T-helper 17 cell (primary cell): ENCODE data around the gene UGT1A4. TPM values are rescaled to one million over a fixed set of nuclear protein-coding genes. Genes with fewer than 3 reads are reported as not detected.

Source experiments
- ATAC-seq: fragments of 150-1000 bp; cut with Tn5 transposase; 2 replicates; pipeline ENCODE4 v1.10.0; 2021; ENCODE audit warnings: mild to moderate bottlenecking, moderate library complexity
- DNase-seq, 3 donors: peaks; one replicate each; pipeline versions ENCODE4 v3.0.0 to v3.0.0-alpha.2; 2020 to 2021
- H3K9me3 ChIP-seq: one replicate; pipeline ENCODE4 v1.7.0; 2013; ENCODE audit warnings: low read length, mild to moderate bottlenecking; ENCODE audit not compliant: control insufficient read depth, poor library complexity, severe bottlenecking
- H3K27ac Mint-ChIP-seq: one replicate; pipeline ENCODE4 v1.8.0; 2022; ENCODE audit warnings: mild to moderate bottlenecking, moderate library complexity, mixed read lengths
- H3K27me3 Mint-ChIP-seq: one replicate; pipeline ENCODE4 v1.8.0; 2022; ENCODE audit warnings: mixed read lengths
- H3K36me3 Mint-ChIP-seq: one replicate; pipeline ENCODE4 v1.8.0; 2022; ENCODE audit warnings: low read depth, mixed read lengths
- H3K4me1 Mint-ChIP-seq: one replicate; pipeline ENCODE4 v1.8.0; 2022; ENCODE audit warnings: mild to moderate bottlenecking, mixed read lengths
- H3K4me3 Mint-ChIP-seq: one replicate; pipeline ENCODE4 v1.8.0; 2022; ENCODE audit warnings: mild to moderate bottlenecking, moderate library complexity, mixed read lengths
- total RNA-seq, 4 donors: library from RNA in 2 of 4; stranded (reverse) in 2 of 4; gene quantifications; one replicate each; pipeline ENCODE4 v1.2.3 and lab custom pipeline; 2022 to 2026

UGT1A4 gene
- total RNA-seq, 2 donors from 2014 or later: not detected

DNA sequence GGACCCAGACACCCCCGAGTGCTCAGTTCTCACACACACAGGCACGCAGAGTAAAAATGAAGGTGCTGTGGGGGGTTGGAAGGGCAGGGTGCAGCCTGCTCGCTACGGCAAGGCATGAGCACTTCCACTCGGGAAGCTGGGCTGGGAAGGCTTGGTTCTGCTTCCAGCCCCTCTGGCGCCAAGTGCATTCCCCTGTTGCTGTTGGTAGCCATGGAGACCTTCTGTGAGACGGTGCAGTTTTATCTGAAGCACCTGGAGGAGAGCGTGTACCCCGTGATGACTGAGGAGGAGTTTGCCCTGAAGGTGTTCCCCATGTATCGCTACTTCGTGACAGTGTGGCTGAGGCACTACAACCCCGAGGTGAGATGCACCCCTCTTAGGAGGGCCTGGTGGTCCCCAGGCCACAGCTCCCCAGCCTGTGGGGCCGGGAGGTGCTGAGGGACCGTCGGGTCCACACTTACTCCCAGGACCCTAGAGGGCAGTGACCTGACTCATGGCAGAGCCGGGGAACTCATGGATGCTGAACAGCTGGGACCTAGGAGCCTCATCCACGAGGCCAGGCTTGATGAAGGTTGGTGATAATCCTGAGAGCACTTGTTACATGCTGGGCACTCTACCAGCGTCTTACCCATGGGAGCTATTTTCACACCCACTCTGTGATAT is 75.1 kb downstream of the UGT1A4 start:
- H3K9me3 ChIP-seq: no peaks in the 10 kb centered on the region
- Mint-ChIP-seq H3K27me3 (peaks cover 13% of the 10 kb centered on the region), H3K4me1 (peaks cover 4% of the 10 kb centered on the region), H3K27ac (no peak overlapping the region), H3K4me3 (no peak overlapping the region), H3K36me3 (no peaks in the 10 kb centered on the region)
- ATAC-seq (no peak), DNase-seq (no peak)

DNA sequence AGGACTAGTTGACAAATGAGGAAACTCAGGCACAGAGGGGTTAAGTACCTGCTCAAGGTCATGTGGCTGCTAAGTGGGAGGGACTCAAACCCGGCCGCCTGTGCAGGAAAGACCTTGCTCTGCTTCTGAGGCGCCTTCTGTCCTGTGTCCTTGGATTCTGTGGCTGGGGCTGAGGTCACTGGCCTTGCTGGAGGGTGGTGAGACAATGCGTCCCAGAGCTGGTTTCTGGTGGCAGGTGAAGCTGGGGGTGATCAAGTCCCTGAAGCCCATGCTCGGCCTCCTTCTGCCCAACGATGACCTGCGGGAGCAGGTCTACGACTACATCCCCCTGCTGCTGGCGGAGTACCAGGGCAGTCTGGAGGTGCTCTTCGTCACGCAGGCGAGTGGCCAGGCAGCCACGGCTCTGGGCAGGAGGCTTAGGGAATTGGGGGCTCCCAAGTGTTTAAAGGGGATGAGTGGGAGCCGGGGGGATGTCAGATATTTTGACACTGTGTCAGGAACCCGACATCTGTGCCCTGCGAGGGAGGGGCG is 75.7 kb downstream of the UGT1A4 start:
- H3K4me1 Mint-ChIP-seq: peaks cover 4% of the 10 kb centered on the region
- no peak overlapping the region for H3K4me3 Mint-ChIP-seq
- ATAC-seq: no peak
- DNase-seq: no peak
- no peak overlapping the region for H3K27ac Mint-ChIP-seq
- no peaks in the 10 kb centered on the region for H3K36me3 Mint-ChIP-seq
- H3K9me3 ChIP-seq: no peaks in the 10 kb centered on the region
- peaks cover 19% of the 10 kb centered on the region for H3K27me3 Mint-ChIP-seq

DNA sequence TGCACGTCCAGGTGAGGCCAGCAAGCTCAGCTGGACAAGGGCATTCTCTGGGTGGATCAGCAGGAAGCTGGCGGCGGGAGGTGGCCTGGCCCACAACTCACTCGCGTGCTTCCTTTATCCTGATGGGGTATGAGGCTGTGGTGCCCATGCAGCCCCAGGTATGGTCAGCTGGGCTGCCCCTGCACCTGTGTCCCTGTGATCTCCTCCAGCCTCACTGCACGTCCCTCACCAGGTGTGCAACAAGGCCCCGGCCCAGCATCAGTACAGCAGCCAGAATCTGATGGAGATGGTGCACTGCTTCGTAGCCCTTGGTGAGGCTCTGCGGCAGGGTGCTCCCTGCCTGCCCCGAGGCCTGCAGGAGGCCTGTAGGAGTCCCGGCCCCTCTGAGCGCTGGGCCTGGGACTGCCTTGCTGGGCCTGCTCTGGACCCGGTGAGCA is 77.2 kb downstream of the UGT1A4 start:
- ATAC-seq (no peak), DNase-seq (no peak)
- no peak overlapping the region for H3K4me3 Mint-ChIP-seq
- H3K27me3 Mint-ChIP-seq: peaks cover 20% of the 10 kb centered on the region
- no peaks in the 10 kb centered on the region for H3K4me1 Mint-ChIP-seq
- no peak overlapping the region for H3K27ac Mint-ChIP-seq
- no peaks in the 10 kb centered on the region for H3K36me3 Mint-ChIP-seq
- no peaks in the 10 kb centered on the region for H3K9me3 ChIP-seq

DNA sequence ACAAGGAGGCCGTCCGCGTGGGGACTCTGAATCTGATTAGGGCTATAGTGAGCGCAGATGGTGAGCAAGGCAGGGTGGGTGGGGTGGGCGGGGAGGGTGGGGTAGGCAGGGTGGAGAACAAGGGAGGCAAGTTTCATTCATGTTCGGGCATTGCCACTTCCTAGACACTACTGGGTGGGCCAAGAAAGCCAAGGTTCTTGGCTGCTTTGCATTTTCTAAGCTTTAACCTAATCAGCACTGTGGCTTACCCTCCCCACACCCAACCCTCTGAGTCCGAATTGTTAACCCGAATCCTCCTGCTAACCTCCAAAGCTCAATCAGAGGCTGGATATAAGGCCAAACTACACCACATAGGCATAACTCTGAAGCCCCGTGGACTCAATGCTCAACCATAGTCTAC is 77.7 kb downstream of the UGT1A4 start:
- H3K27me3 Mint-ChIP-seq: peaks cover 20% of the 10 kb centered on the region
- H3K4me3 Mint-ChIP-seq: no peak overlapping the region
- H3K4me1 Mint-ChIP-seq: no peaks in the 10 kb centered on the region
- no peak for DNase-seq
- H3K27ac Mint-ChIP-seq: no peak overlapping the region
- ATAC-seq: no peak
- no peaks in the 10 kb centered on the region for H3K36me3 Mint-ChIP-seq
- no peaks in the 10 kb centered on the region for H3K9me3 ChIP-seq

DNA sequence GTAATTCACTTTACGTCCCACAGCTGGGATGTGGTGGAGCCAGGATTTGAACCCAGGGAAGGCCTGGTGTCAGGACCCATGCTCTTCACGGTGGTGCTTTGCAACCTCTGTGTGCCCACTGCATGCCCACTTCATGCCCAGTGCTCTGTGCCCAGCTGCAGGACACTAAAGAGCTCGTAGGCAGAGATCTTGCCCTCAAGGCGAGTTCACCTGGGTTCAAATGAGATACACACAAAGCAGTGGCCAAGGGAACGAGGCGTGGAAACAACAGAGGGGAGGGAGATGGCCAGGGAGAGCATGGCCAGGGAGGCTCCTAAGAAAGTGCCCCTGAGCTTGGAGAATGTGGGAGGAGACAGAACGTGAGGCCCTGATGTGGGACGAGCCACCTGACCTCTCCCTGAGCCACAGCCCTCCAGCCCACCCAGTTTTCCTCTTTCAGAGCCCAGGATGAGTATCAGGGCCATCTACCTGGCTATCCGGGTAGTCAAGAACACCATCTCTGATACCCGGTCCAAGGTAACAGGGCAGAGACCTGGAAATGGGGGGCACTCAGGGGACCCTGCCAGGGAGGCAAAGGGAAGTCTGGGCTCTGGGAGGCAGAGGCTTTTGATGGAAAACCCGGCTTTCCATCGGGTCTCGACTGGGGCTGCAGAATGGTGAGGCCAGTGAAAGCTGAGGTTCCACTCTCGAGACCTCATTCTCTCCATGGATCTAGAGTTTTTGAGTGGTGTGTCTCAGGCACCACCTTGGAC is 80.0 kb downstream of the UGT1A4 start:
- Mint-ChIP-seq H3K27me3 (peaks cover 29% of the 10 kb centered on the region), H3K4me3 (no peak overlapping the region), H3K36me3 (no peaks in the 10 kb centered on the region), H3K4me1 (no peaks in the 10 kb centered on the region), H3K27ac (no peak overlapping the region)
- DNase-seq (no peak), ATAC-seq (no peak)
- no peaks in the 10 kb centered on the region for H3K9me3 ChIP-seq

DNA sequence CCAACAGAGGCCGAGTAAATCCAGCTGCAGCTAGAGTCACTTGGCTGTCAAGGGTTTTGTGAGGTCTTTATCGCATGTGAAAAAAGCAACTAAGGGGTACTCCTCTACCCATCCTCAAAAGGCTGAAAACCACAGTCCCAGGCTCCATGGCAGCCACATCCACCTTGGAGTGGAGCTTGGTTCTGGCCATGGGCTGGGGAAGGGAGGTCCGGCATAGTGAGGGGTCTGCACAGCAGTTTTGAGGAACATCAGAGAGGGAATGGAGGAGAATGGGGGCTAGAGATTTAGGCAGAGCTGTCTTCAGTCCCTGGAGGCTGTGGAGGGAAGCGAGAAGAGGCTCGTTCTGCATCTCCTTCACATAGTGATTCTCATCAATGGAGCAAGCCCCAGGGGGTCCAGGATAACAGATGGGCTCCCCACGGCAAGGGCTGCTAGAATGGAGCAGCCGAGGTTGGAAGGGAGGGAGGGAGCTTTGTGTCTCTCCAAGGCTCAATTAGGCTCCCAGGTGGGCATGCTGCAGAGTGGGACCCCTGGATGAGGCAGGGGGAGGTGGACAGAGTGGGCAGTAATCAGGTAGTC is 80.6 kb downstream of the UGT1A4 start:
- no peak overlapping the region for H3K27ac Mint-ChIP-seq
- peaks cover 35% of the 10 kb centered on the region for H3K27me3 Mint-ChIP-seq
- no peaks in the 10 kb centered on the region for H3K36me3 Mint-ChIP-seq
- no peaks in the 10 kb centered on the region for H3K9me3 ChIP-seq
- DNase-seq (no peak), ATAC-seq (no peak)
- no peak overlapping the region for H3K4me3 Mint-ChIP-seq
- H3K4me1 Mint-ChIP-seq: no peaks in the 10 kb centered on the region

DNA sequence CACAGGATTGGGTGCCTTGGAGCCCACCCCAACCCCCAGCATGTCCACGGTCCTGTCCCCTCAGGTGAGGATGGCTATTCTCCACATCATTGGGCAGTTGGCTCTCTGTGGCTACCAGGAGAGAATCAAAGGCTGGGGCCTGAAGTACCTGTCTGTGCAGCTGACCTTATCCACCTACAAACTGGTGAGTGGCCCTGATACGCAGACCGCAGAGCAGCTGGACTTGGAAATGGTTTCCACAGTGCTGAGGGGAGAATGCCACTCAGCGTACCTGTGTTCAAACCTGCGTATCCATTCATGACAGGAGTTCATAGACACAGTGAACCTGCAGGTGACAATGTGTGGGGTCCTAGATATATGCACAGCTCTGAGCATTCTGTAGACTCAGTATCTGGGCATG is 81.2 kb downstream of the UGT1A4 start:
- ATAC-seq (no peak), DNase-seq (no peak)
- Mint-ChIP-seq H3K36me3 (no peaks in the 10 kb centered on the region), H3K27me3 (peaks cover 41% of the 10 kb centered on the region), H3K4me3 (no peak overlapping the region), H3K27ac (no peak overlapping the region), H3K4me1 (no peaks in the 10 kb centered on the region)
- no peaks in the 10 kb centered on the region for H3K9me3 ChIP-seq

DNA sequence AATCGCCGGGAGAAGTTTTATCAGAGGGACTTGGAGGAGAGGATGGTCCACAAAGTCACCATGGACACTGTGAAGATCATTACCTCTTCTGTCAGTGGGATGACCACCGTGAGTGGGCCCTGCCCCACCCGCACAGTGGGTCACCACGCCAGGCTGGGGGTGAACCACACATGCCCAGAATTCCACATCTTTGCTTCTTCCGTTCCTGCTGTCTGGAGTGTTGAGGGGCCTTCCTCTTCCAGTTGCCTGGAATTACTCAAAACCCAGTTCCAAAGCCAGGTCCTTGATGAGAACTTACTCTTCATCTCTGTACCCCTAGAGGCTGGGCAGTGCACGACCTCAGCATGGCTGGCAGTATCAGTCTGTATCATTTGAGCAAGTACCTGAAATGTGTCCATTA is 81.7 kb downstream of the UGT1A4 start:
- no peaks in the 10 kb centered on the region for H3K9me3 ChIP-seq
- H3K27ac Mint-ChIP-seq: no peak overlapping the region
- DNase-seq: no peak
- H3K27me3 Mint-ChIP-seq: peaks cover 45% of the 10 kb centered on the region
- no peak for ATAC-seq
- no peaks in the 10 kb centered on the region for H3K36me3 Mint-ChIP-seq
- no peak overlapping the region for H3K4me3 Mint-ChIP-seq
- H3K4me1 Mint-ChIP-seq: peaks cover 2% of the 10 kb centered on the region

DNA sequence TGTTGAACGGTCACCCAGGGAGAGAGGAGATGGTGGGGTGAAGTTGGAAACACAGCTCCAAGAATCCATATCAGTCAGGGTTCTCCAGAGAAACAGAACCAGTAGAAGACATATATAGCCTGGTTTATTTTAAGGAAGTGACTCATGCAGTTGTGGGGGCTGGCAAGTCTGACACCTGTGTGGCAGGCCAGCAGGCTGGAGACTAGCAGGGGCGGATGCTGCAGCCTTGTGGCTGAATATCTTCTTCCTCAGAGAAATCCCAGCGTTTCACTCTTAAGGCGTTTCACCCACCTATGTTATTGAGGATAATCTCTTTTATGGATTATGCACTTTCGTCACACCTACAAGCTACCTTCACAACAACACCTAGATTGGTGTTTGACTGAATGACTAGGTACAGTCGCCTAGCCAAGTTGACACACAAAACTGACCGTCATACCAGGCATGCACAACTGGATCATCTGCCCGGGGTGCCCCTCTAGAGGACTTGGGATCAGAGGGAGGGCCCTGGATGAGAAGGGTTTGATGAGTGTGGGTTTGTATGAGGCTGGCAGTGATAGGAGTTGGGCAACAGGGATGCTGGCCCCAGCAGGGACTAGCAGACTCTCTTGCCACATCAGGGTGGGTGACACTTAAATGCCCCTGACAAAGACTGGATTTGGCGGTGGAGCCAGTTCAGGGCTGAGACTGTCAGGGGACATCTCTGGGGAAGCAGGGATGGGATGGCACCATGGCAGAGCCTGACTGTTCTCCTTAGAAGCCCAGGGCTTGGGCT is 83.0 kb downstream of the UGT1A4 start:
- peaks cover 2% of the 10 kb centered on the region for H3K4me1 Mint-ChIP-seq
- no peak overlapping the region for H3K4me3 Mint-ChIP-seq
- H3K36me3 Mint-ChIP-seq: no peaks in the 10 kb centered on the region
- peaks cover 50% of the 10 kb centered on the region for H3K27me3 Mint-ChIP-seq
- no peak overlapping the region for H3K27ac Mint-ChIP-seq
- ATAC-seq: no peak
- H3K9me3 ChIP-seq: no peaks in the 10 kb centered on the region
- DNase-seq: no peak

DNA sequence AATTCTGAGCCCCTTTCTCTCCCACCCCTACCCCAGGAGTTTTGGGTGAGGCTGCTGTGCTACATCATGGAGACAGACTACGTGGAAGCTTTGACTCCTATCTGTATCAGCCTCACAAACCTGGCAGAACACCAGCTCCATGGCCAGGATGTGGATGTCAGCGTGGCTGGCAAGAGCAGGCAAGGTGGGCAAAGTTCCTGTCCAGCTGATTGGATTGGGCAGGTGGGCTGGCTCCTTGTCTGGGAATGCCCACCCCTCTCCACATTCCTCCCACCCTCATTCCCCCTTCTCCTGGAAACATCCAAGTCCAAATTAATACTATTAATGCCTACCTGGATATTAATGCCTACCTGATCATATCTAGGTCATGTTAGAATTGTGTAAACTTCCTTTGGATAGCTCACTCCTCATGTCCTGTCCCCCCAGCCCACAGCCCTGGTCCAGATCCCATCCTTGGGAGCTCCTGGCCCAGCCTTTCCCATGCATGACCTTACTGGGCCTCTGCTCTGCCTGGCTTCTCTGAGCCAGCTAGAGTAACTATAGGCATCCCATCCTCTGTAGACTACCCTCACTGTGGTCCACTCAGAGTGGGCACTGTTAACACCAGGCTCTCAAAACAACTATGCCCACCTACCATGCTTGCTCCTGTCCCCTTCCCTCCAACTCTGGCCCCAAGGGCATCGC is 83.7 kb downstream of the UGT1A4 start:
- ATAC-seq (no peak), DNase-seq (no peak)
- H3K36me3 Mint-ChIP-seq: no peaks in the 10 kb centered on the region
- H3K4me1 Mint-ChIP-seq: peaks cover 2% of the 10 kb centered on the region
- no peak overlapping the region for H3K4me3 Mint-ChIP-seq
- H3K9me3 ChIP-seq: no peaks in the 10 kb centered on the region
- peaks cover 50% of the 10 kb centered on the region for H3K27me3 Mint-ChIP-seq
- H3K27ac Mint-ChIP-seq: no peak overlapping the region

DNA sequence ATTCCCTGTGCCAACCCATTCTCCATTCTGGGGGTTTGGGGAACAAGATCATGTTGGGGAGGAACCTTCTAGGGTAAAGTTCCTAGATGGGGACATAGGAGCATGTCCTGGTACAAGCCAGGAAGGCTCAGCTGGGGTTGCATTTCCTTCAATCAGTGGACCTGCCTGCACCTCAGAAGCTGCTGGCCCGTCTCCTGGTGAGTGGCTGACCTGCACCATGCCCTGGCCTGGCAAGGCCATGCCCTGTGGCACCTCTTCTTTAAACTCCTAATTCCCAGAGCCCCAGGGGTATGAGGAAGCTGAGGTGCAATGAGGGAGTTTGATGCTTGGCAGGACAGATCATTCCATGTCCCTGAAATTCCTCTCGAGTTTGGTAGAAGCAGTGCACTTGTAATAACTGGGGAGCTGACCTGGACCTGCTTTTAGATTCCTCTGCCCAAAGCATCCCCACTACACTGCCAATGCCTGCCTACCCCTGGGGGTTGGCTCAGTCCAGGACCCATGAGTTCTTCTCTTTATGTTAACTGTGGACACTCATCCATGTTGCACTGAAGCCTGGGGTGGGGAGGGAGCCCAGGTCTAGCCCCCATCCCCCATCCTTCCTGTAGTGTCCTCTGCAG is 84.9 kb downstream of the UGT1A4 start:
- no peak for ATAC-seq
- no peak overlapping the region for H3K27ac Mint-ChIP-seq
- no peaks in the 10 kb centered on the region for H3K36me3 Mint-ChIP-seq
- no peak for DNase-seq
- no peaks in the 10 kb centered on the region for H3K9me3 ChIP-seq
- H3K27me3 Mint-ChIP-seq: peaks cover 52% of the 10 kb centered on the region
- H3K4me3 Mint-ChIP-seq: peak overlapping the region; percentile 3
- H3K4me1 Mint-ChIP-seq: peaks cover 2% of the 10 kb centered on the region

DNA sequence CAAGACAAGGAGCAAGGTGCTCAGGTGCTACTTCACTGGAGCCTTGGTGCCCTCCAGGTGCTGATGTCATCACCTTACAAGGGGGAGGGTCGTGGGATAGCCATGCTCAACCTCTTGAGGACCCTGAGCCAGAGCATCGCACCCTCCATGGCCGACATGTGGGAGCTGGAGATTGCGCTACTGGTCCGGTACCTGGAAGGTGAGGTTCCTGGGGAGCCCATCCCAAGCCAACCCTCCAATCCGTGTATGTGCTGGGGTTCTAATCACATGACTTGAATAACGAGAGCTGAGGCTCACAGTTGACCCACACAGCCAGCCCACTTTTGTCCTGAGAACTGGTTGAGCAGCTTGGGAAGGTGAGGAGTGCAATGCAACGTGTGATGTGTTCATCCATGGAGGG is 85.5 kb downstream of the UGT1A4 start:
- Mint-ChIP-seq H3K36me3 (no peaks in the 10 kb centered on the region), H3K27me3 (peaks cover 51% of the 10 kb centered on the region), H3K27ac (no peak overlapping the region), H3K4me3 (peak overlapping the region; percentile 3), H3K4me1 (peaks cover 2% of the 10 kb centered on the region)
- no peak for ATAC-seq
- no peak for DNase-seq
- H3K9me3 ChIP-seq: no peaks in the 10 kb centered on the region
